H1 (cell line): ENCODE results near the gene NRROS.

ENCODE experiments used
- ATF3 ChIP-seq: IDR thresholded peaks from 2 replicates; pipeline ENCODE4 v1.6.1; 2011; ENCODE audit warnings: low read depth, mild to moderate bottlenecking, low read length; ENCODE audit not compliant: insufficient read depth
- CHD1 ChIP-seq: IDR thresholded peaks from 2 replicates; pipeline ENCODE4 v1.6.1; 2012; ENCODE audit warnings: low read depth, low read length, improper control_type of control experiment
- USF2 ChIP-seq: IDR thresholded peaks from 2 replicates; pipeline ENCODE4 v1.6.1; 2011; ENCODE audit warnings: low read length, improper control_type of control experiment
- TF ChIP-seq, protein P1 (sequence below), 3 experiments: IDR thresholded peaks; 1 replicate in 2 of 3; 2 replicates in 1 of 3; pipeline versions ENCODE4 v1.5.1 to v1.6.1; 2011; ENCODE audit warnings: low read length in 3 of 3, mild to moderate bottlenecking in 3 of 3, inconsistent platforms in 2 of 3, low read depth in 1 of 3, moderate library complexity in 1 of 3; ENCODE audit not compliant: insufficient read depth in 1 of 3; ENCODE audit errors: control extremely low read depth in 1 of 3

- TF ChIP-seq, protein P1, sequence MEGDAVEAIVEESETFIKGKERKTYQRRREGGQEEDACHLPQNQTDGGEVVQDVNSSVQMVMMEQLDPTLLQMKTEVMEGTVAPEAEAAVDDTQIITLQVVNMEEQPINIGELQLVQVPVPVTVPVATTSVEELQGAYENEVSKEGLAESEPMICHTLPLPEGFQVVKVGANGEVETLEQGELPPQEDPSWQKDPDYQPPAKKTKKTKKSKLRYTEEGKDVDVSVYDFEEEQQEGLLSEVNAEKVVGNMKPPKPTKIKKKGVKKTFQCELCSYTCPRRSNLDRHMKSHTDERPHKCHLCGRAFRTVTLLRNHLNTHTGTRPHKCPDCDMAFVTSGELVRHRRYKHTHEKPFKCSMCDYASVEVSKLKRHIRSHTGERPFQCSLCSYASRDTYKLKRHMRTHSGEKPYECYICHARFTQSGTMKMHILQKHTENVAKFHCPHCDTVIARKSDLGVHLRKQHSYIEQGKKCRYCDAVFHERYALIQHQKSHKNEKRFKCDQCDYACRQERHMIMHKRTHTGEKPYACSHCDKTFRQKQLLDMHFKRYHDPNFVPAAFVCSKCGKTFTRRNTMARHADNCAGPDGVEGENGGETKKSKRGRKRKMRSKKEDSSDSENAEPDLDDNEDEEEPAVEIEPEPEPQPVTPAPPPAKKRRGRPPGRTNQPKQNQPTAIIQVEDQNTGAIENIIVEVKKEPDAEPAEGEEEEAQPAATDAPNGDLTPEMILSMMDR (IDR thresholded peaks at IDR 0.05; ENCODE audit: control extremely low read depth in 1 of 3, insufficient read depth in 1 of 3, low read depth in 1 of 3, low read length in 3 of 3), result no peak
- TF ChIP-seq CHD1 (no peak), ATF3 (no peak), USF2 (no peak)
Measured at GRCh38 chr3:196646666-196647216, 7.2 kb downstream of the NRROS start.
